Stomach (tissue), 9 donors: ENCODE results near the gene PCMT1. TPM values are rescaled to one million over a fixed set of nuclear protein-coding genes. Genes with fewer than 3 reads are reported as not detected.
A peak's percentile ranks its signal among the peaks of the same experiment; 100 is the strongest.

Experiments used
- DNase-seq, 2 donors: peaks; one replicate each; pipeline versions ENCODE4 v3.0.0 to v3.0.0-alpha.2; 2013 to 2019
- H3K27ac ChIP-seq, 5 donors: fragments of 200-600 bp in 4 of 5; sonication (generic) in 4 of 5; one replicate each; pipeline ENCODE4 v1.5.1; 2013 to 2019; ENCODE audit warnings: mild to moderate bottlenecking in 1 of 5, moderate library complexity in 1 of 5
- H3K27me3 ChIP-seq, 3 donors: fragments of 200-600 bp; sonication (generic); one replicate each; pipeline ENCODE4 v1.5.1; 2017 to 2019; ENCODE audit warnings: mixed run types in 1 of 3
- H3K36me3 ChIP-seq, 4 donors: fragments of 200-600 bp; sonication (generic); 1 replicate in 3 of 4; 2 replicates in 1 of 4; pipeline ENCODE4 v1.5.1; 2016 to 2019
- H3K4me1 ChIP-seq, 4 donors: fragments of 200-600 bp; sonication (generic); one replicate each; pipeline ENCODE4 v1.5.1; 2016 to 2019
- H3K4me3 ChIP-seq, 4 donors: fragments of 200-600 bp; sonication (generic) in 3 of 4; one replicate each; pipeline ENCODE4 v1.5.1; 2016 to 2019; ENCODE audit warnings: mild to moderate bottlenecking in 1 of 4
- H3K9me3 ChIP-seq, 4 donors: fragments of 200-600 bp; sonication (generic); one replicate each; pipeline ENCODE4 v1.5.1; 2016 to 2019
- EP300 ChIP-seq: sonication (generic); formaldehyde crosslinking; IDR thresholded peaks from one replicate; pipeline ENCODE4 v1.6.1; 2017; ENCODE audit warnings: antibody characterized with exemption
- POLR2A ChIP-seq, 4 donors: fragments of 450-650 bp; IDR thresholded peaks; one replicate each; pipeline ENCODE4 v1.6.1; 2016; ENCODE audit warnings: antibody characterized with exemption in 4 of 4, control low read depth in 2 of 4, mild to moderate bottlenecking in 1 of 4, moderate library complexity in 1 of 4
- POLR2AphosphoS5 ChIP-seq, 3 donors: sonication (generic); formaldehyde crosslinking; IDR thresholded peaks; one replicate each; pipeline ENCODE4 v1.6.1; 2016; ENCODE audit warnings: antibody characterized with exemption in 3 of 3
- WGBS, 5 donors: extraction: QIAGEN DNeasy Blood & Tissue Kit in 3 of 5; methylation state at CpG; one replicate each; pipeline versions ENCODE4 v1.1.5 to v1.1.7; 2013 to 2018; 5-methylcytosine and 5-hydroxymethylcytosine counted together
- intact Hi-C: fragments of 100-400 bp; cut with DNase I; formaldehyde crosslinking; loops from one replicate; pipeline ENCODE4 v1.15.1; 2023; ENCODE audit warnings: low total_unique reads
- polyA plus RNA-seq, 3 donors: library from polyadenylated mRNA; stranded (reverse); fragments of 200-250 nt; gene quantifications; one replicate each; pipeline ENCODE4 v1.2.3, GENCODE V29; 2013
- total RNA-seq, 5 donors: library from RNA; depleted of rRNA; stranded (reverse); fragments of >200 nt; gene quantifications; one replicate each; pipeline versions ENCODE4 v1.1.0 to v1.2.3, GENCODE V29; 2014 to 2016
- TF ChIP-seq, protein P1 (sequence below), 7 experiments: fragments of 450-650 bp in 4 of 7; fragments of 200-600 bp in 3 of 7; sonication (generic) in 3 of 7; IDR thresholded peaks; one replicate each; pipeline ENCODE4 v1.5.1; 2016 to 2019; ENCODE audit warnings: antibody characterized with exemption in 7 of 7, control low read depth in 2 of 7, mild to moderate bottlenecking in 1 of 7
- donor health status: healthy with polysubstance abuse.
- donor health status: Bipolar disorder and iron deficiency.
- donor health status: healthy.

The PCMT1 gene
- total and polyA plus RNA-seq, 8 donors = 2.6 to 109 (median 43.3) TPM

DNA sequence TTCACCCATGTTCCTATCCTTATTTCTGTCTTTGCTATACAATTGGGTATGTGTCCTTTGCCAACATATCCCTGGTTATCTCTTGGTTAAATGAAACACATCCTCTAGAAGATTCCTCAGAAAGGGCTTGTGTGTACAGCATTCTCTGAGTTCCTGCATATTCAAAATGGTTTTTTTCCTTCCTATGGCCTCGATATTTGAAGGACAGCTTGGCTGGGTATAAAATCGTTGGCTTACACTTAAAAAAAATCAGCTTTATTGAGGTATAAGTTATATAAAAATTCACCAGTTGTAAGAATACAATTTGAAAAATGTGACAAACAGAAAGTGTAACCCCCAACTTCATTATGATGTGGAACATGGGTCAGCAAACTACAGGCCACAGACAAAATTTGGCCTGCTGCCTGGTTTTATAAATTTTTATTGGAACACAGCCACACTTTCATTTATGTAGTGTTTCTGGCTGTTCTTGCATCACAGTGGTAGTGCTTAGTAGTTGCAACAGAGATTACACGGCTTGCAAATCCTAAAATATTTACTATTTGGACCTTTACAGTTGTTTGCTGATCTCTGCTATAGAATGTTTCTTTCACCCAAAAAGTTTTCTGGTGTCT, 16.7 kb downstream of the PCMT1 start:
- peak; percentile 26 to 48 for DNase-seq
- H3K4me3 ChIP-seq = no peak overlapping the region
- H3K9me3 ChIP-seq = no peaks in the 10 kb centered on the region
- H3K4me1 ChIP-seq = peaks cover 0 to 15% (median 7%) of the 10 kb centered on the region in 4 donors
- intact Hi-C loops = no loop called here
- peaks cover 0 to 25% (median 21%) of the 10 kb centered on the region in 4 donors for H3K36me3 ChIP-seq
- WGBS, 5 donors = 40 to 85% (median 54%) methylated on average over 3 of the region's 3 CpGs
- no peak for TF ChIP-seq EP300
- TF ChIP-seq, protein P1, sequence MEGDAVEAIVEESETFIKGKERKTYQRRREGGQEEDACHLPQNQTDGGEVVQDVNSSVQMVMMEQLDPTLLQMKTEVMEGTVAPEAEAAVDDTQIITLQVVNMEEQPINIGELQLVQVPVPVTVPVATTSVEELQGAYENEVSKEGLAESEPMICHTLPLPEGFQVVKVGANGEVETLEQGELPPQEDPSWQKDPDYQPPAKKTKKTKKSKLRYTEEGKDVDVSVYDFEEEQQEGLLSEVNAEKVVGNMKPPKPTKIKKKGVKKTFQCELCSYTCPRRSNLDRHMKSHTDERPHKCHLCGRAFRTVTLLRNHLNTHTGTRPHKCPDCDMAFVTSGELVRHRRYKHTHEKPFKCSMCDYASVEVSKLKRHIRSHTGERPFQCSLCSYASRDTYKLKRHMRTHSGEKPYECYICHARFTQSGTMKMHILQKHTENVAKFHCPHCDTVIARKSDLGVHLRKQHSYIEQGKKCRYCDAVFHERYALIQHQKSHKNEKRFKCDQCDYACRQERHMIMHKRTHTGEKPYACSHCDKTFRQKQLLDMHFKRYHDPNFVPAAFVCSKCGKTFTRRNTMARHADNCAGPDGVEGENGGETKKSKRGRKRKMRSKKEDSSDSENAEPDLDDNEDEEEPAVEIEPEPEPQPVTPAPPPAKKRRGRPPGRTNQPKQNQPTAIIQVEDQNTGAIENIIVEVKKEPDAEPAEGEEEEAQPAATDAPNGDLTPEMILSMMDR (IDR thresholded peaks at IDR 0.05) = no peak
- no peak for TF ChIP-seq POLR2A (IDR thresholded peaks at IDR 0.05)
- TF ChIP-seq POLR2AphosphoS5 (IDR thresholded peaks at IDR 0.05) = no peak
- peak overlapping the region in 1 of 5 donors; percentile 56 for H3K27ac ChIP-seq
- no peaks in the 10 kb centered on the region for H3K27me3 ChIP-seq

GRCh38 chr6:149769676-149770075, 20.1 kb downstream of the PCMT1 start:
- intact Hi-C loops = no loop called here

GRCh38 chr6:149771185-149771584, 21.6 kb downstream of the PCMT1 start:
- intact Hi-C loops = no loop called here
- H3K9me3 ChIP-seq = no peaks in the 10 kb centered on the region
- peak overlapping the region in 1 of 5 donors; percentile 43 for H3K27ac ChIP-seq
- WGBS, 5 donors = 96 to 99% (median 96%) methylated on average over 3 of the region's 3 CpGs
- TF ChIP-seq POLR2AphosphoS5 (IDR thresholded peaks at IDR 0.05) (no peak), POLR2A (IDR thresholded peaks at IDR 0.05) (no peak), EP300 (no peak)
- TF ChIP-seq, protein P1 (IDR thresholded peaks at IDR 0.05) = no peak
- H3K36me3 ChIP-seq = peaks cover 13 to 66% (median 62%) of the 10 kb centered on the region in 4 donors
- H3K4me1 ChIP-seq = peaks cover 0 to 10% (median 7%) of the 10 kb centered on the region in 4 donors
- H3K4me3 ChIP-seq = no peak overlapping the region
- no peaks in the 10 kb centered on the region for H3K27me3 ChIP-seq
- no peak for DNase-seq

More at GRCh38 chr6:149769676-149770075, 20.1 kb downstream of the PCMT1 start:
- Histone ChIP-seq H3K9me3 (no peaks in the 10 kb centered on the region), H3K36me3 (peaks cover 12 to 58% (median 54%) of the 10 kb centered on the region in 4 donors), H3K4me3 (no peak overlapping the region), H3K27me3 (no peaks in the 10 kb centered on the region), H3K27ac (peak overlapping the region in 1 of 5 donors; percentile 21), H3K4me1 (peaks cover 0 to 10% (median 7%) of the 10 kb centered on the region in 4 donors)
- WGBS, 5 donors = 30 to 67% (median 55%) methylated on average over 2 of the region's 2 CpGs
- DNase-seq = peak in 1 of 2 donors; percentile 17
- TF ChIP-seq POLR2A (IDR thresholded peaks at IDR 0.05) (no peak), POLR2AphosphoS5 (IDR thresholded peaks at IDR 0.05) (no peak), EP300 (no peak)
- TF ChIP-seq, protein P1 (IDR thresholded peaks at IDR 0.05) = no peak

DNA sequence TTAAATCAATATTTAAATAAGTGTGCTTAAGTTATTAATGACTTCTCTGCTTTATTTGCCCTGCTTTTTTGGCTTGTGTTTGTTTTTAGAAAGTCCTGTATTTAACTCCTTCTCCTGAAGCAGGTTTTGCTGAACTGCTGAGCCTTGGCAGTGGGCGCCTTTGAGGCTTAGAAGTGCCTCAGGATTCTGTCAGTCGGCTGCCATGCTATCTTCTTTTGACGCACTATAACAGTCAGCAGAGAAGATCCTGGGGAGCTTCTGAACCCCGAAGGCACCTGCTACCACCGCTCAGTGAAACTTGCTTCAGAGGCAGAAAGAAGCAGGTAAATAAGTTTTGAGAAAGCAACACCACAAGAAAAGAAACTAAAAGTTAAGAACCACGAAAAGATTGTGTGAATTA, 22.4 kb downstream of the PCMT1 start:
- peaks cover 16 to 64% (median 62%) of the 10 kb centered on the region in 4 donors for H3K36me3 ChIP-seq
- H3K27me3 ChIP-seq = no peaks in the 10 kb centered on the region
- H3K27ac ChIP-seq = no peak overlapping the region
- H3K4me1 ChIP-seq = peaks cover 0 to 4% (median under 1%) of the 10 kb centered on the region in 4 donors
- WGBS, 5 donors = 29 to 70% (median 54%) methylated on average over 6 of the region's 6 CpGs
- no peak for TF ChIP-seq POLR2A (IDR thresholded peaks at IDR 0.05)
- TF ChIP-seq EP300 = no peak
- no peak for TF ChIP-seq POLR2AphosphoS5 (IDR thresholded peaks at IDR 0.05)
- TF ChIP-seq, protein P1 (IDR thresholded peaks at IDR 0.05) = no peak
- intact Hi-C loops = no loop called here
- no peaks in the 10 kb centered on the region for H3K9me3 ChIP-seq
- DNase-seq = peak in 1 of 2 donors; percentile 6
- H3K4me3 ChIP-seq = no peak overlapping the region
